KMS-11 (cell line): ENCODE measurements around the gene OSTM1.

Experiments
- H2AFZ ChIP-seq: fragments of 200-600 bp; sonication (generic); 2 replicates; pipeline ENCODE4 v1.6.1; 2016; ENCODE audit warnings: antibody characterized with exemption, mixed run types, low read depth
- H3K27ac ChIP-seq: fragments of 200-600 bp; sonication (generic); 2 replicates; pipeline ENCODE4 v1.6.1; 2016; ENCODE audit warnings: mild to moderate bottlenecking, mixed run types
- H3K27me3 ChIP-seq: fragments of 200-600 bp; sonication (generic); 2 replicates; pipeline ENCODE4 v1.6.1; 2017; ENCODE audit warnings: mild to moderate bottlenecking, low read depth, mixed run types, moderate library complexity; ENCODE audit not compliant: insufficient read depth
- H3K36me3 ChIP-seq: fragments of 200-600 bp; sonication (generic); 2 replicates; pipeline ENCODE4 v1.6.1; 2017; ENCODE audit warnings: mild to moderate bottlenecking, mixed run types; ENCODE audit not compliant: insufficient read depth
- H3K4me1 ChIP-seq: fragments of 200-600 bp; sonication (generic); 2 replicates; pipeline ENCODE4 v1.6.1; 2016; ENCODE audit warnings: mild to moderate bottlenecking, low read depth, mixed run types; ENCODE audit not compliant: poor library complexity, severe bottlenecking
- H3K4me2 ChIP-seq: fragments of 200-600 bp; sonication (generic); 2 replicates; pipeline ENCODE4 v1.7.0; 2016; ENCODE audit warnings: mild to moderate bottlenecking, mixed run types
- H3K4me3 ChIP-seq: fragments of 200-600 bp; sonication (generic); IDR thresholded peaks from 2 replicates; pipeline ENCODE4 v1.6.1; 2017; ENCODE audit warnings: low read depth, low read length, mixed read lengths; ENCODE audit not compliant: insufficient read depth
- H3K79me2 ChIP-seq: fragments of 200-600 bp; sonication (generic); 2 replicates; pipeline ENCODE4 v1.6.1; 2016; ENCODE audit warnings: low read depth, mixed run types; ENCODE audit not compliant: insufficient read depth
- H3K9ac ChIP-seq: fragments of 200-600 bp; sonication (generic); 2 replicates; pipeline ENCODE4 v1.6.1; 2016; ENCODE audit warnings: mild to moderate bottlenecking, mixed run types
- H4K20me1 ChIP-seq: fragments of 200-600 bp; sonication (generic); 2 replicates; pipeline ENCODE4 v1.6.1; 2016; ENCODE audit warnings: mild to moderate bottlenecking, mixed run types; ENCODE audit not compliant: insufficient read depth
- TF ChIP-seq, protein P1 (sequence below): fragments of 200-600 bp; sonication (generic); conservative IDR thresholded peaks from 2 replicates; pipeline ENCODE4 v1.6.1; 2017; ENCODE audit warnings: low read depth, mild to moderate bottlenecking, antibody characterized with exemption, low read length, moderate library complexity, mixed read lengths

The OSTM1 gene

GRCh38 chr6:108113557-108114519 is 39.3 kb upstream of the OSTM1 start:
- Histone ChIP-seq H3K36me3 (no peaks in the 10 kb centered on the region), H3K27me3 (no peaks in the 10 kb centered on the region; the same call in 1 of the 2 replicates), H3K27ac (no peak overlapping the region), H2AFZ (no peak overlapping the region), H3K79me2 (no peaks in the 10 kb centered on the region), H3K9ac (no peak overlapping the region), H3K4me3 (no peak overlapping the region), H3K4me2 (no peak overlapping the region), H3K4me1 (no peaks in the 10 kb centered on the region), H4K20me1 (no peaks in the 10 kb centered on the region)
- TF ChIP-seq, protein P1, sequence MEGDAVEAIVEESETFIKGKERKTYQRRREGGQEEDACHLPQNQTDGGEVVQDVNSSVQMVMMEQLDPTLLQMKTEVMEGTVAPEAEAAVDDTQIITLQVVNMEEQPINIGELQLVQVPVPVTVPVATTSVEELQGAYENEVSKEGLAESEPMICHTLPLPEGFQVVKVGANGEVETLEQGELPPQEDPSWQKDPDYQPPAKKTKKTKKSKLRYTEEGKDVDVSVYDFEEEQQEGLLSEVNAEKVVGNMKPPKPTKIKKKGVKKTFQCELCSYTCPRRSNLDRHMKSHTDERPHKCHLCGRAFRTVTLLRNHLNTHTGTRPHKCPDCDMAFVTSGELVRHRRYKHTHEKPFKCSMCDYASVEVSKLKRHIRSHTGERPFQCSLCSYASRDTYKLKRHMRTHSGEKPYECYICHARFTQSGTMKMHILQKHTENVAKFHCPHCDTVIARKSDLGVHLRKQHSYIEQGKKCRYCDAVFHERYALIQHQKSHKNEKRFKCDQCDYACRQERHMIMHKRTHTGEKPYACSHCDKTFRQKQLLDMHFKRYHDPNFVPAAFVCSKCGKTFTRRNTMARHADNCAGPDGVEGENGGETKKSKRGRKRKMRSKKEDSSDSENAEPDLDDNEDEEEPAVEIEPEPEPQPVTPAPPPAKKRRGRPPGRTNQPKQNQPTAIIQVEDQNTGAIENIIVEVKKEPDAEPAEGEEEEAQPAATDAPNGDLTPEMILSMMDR = 0 out of 2 replicates have a peak, but pooled peaks have one; percentile 39

- no peaks in the 10 kb centered on the region for H3K79me2 ChIP-seq
- no peak overlapping the region for H3K9ac ChIP-seq
- H3K4me3 ChIP-seq = no peak overlapping the region
- TF ChIP-seq, protein P1 = no peak
- H3K27ac ChIP-seq = no peak overlapping the region
- no peaks in the 10 kb centered on the region for H3K27me3 ChIP-seq
- H3K4me1 ChIP-seq = no peaks in the 10 kb centered on the region
- H2AFZ ChIP-seq = no peak overlapping the region
- H3K36me3 ChIP-seq = no peaks in the 10 kb centered on the region
- H4K20me1 ChIP-seq = no peaks in the 10 kb centered on the region
- H3K4me2 ChIP-seq = no peak overlapping the region
Measured at GRCh38 chr6:108108374-108108773, 33.8 kb upstream of the OSTM1 start.

- no peaks in the 10 kb centered on the region for H3K4me1 ChIP-seq
- no peak overlapping the region for H3K4me3 ChIP-seq
- H2AFZ ChIP-seq = no peak overlapping the region
- H3K27me3 ChIP-seq = no peaks in the 10 kb centered on the region
- no peaks in the 10 kb centered on the region for H3K79me2 ChIP-seq
- no peaks in the 10 kb centered on the region for H4K20me1 ChIP-seq
- H3K9ac ChIP-seq = no peak overlapping the region
- TF ChIP-seq, protein P1 = no peak
- no peaks in the 10 kb centered on the region for H3K36me3 ChIP-seq
- no peak overlapping the region for H3K4me2 ChIP-seq
- no peak overlapping the region for H3K27ac ChIP-seq
Measured at GRCh38 chr6:108107102-108107501, 32.6 kb upstream of the OSTM1 start.

GRCh38 chr6:108106694-108107093 is 32.2 kb upstream of the OSTM1 start:
- Histone ChIP-seq H3K27me3 (no peaks in the 10 kb centered on the region), H3K4me3 (no peak overlapping the region), H4K20me1 (no peaks in the 10 kb centered on the region), H3K9ac (no peak overlapping the region), H3K4me1 (no peaks in the 10 kb centered on the region), H3K36me3 (no peaks in the 10 kb centered on the region), H3K27ac (no peak overlapping the region), H3K4me2 (no peak overlapping the region), H2AFZ (no peak overlapping the region), H3K79me2 (no peaks in the 10 kb centered on the region)
- TF ChIP-seq, protein P1 = no peak
